ENCODE data around the gene KAZALD1. TPM values are rescaled to one million over a fixed set of nuclear protein-coding genes. Genes with fewer than 3 reads are reported as not detected.
"Not testable (repeated sequence)": the region's sequence is repeated elsewhere in the genome, so short reads cannot be mapped to it uniquely, and the experiment has no call there.

KAZALD1 gene
- total RNA-seq, 4 donors from 2014 or later, result 25.9 to 41.8 (median 39.1) TPM; not detected in 1

GRCh38 chr10:101031128-101031795, 30.5 kb upstream of the KAZALD1 start, which contains the start of the genes PDZD7 and SFXN3:
Gene PDZD7, minus strand, starts transcription at chr10:101031129. Its CDS starts 910 bp downstream, at chr10:101030219.
Gene SFXN3, plus strand, starts transcription at chr10:101031234. Its CDS starts 3,461 bp downstream, at chr10:101034695.
- peak; percentile 86 to 94 for TF ChIP-seq POLR2A (IDR thresholded peaks at IDR 0.05)
- TF ChIP-seq, protein P1, sequence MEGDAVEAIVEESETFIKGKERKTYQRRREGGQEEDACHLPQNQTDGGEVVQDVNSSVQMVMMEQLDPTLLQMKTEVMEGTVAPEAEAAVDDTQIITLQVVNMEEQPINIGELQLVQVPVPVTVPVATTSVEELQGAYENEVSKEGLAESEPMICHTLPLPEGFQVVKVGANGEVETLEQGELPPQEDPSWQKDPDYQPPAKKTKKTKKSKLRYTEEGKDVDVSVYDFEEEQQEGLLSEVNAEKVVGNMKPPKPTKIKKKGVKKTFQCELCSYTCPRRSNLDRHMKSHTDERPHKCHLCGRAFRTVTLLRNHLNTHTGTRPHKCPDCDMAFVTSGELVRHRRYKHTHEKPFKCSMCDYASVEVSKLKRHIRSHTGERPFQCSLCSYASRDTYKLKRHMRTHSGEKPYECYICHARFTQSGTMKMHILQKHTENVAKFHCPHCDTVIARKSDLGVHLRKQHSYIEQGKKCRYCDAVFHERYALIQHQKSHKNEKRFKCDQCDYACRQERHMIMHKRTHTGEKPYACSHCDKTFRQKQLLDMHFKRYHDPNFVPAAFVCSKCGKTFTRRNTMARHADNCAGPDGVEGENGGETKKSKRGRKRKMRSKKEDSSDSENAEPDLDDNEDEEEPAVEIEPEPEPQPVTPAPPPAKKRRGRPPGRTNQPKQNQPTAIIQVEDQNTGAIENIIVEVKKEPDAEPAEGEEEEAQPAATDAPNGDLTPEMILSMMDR (IDR thresholded peaks at IDR 0.05), result no peak
- H3K9me3 ChIP-seq, result no peaks in the 10 kb centered on the region

DNA sequence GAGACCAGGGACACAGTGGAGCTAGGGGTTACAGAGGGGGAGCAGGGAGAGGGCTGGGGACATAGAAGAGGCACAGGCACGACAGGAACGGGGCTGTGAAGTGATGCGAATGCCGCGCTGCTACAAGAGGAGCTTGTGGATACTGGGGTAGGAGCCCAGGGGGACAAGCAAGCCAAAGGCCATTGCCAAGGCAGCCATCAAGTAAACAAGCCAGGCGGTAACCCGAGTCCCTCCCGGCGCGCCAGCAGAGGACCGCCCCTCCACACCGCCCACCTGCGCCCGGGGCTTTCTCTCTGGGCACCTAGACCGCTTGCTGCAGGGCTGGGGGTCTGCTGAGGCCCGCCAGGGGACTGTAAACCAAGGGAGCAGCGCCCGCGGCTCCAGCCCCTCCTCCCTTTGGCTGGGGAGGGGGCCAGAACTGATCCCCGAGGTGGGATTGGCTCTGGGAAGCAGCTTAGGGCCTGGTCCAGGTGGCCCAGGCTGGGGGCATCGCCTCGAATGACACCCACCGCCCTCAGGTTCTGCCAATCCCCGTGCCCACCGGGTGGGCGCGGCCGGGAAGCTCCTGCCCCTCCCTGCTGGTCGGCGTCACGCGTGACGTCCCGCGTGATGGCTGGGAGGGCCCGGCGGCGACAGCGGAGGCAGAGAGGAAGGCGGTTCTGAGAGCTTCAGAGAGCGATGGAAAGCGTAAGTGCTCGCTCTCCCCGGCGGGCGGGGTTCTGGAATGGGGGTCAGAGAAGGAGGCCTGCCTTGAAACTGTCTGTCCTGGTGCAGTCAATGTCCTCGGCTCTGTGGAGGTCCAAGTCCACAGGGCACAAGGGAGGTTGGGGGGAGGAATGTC, 29.8 kb upstream of the KAZALD1 start:
- Histone ChIP-seq H3K36me3 (peaks cover 0 to 25% (median 0%) of the 10 kb centered on the region in 3 donors), H3K4me3 (peak overlapping the region; percentile 67 to 88 (median 77)), H3K9me3 (no peaks in the 10 kb centered on the region), H3K4me1 (peaks cover 0 to 27% (median 7%) of the 10 kb centered on the region in 4 donors), H3K27ac (peak overlapping the region; percentile 92 to 100 (median 98)), H3K27me3 (no peaks in the 10 kb centered on the region)
- peak; percentile 82 to 95 (median 94) for DNase-seq
- TF ChIP-seq POLR2A (IDR thresholded peaks at IDR 0.05), result peak; percentile 66 to 95
- TF ChIP-seq, protein P1 (IDR thresholded peaks at IDR 0.05), result peak in 1 of 6 experiments; percentile 3

More at GRCh38 chr10:101031128-101031795, 30.5 kb upstream of the KAZALD1 start, which contains the start of the genes PDZD7 and SFXN3:
- H3K4me1 ChIP-seq, result peaks cover 0 to 27% (median 7%) of the 10 kb centered on the region in 4 donors
- no peaks in the 10 kb centered on the region for H3K27me3 ChIP-seq
- H3K27ac ChIP-seq, result peak within 1 kb of the TSS; percentile 92 to 100 (median 98)
- peak; percentile 92 to 99 (median 98) for DNase-seq
- peak within 1 kb of the TSS; percentile 67 to 88 (median 77) for H3K4me3 ChIP-seq
- H3K36me3 ChIP-seq, result peaks cover 0 to 17% (median 0%) of the 10 kb centered on the region in 3 donors

DNA sequence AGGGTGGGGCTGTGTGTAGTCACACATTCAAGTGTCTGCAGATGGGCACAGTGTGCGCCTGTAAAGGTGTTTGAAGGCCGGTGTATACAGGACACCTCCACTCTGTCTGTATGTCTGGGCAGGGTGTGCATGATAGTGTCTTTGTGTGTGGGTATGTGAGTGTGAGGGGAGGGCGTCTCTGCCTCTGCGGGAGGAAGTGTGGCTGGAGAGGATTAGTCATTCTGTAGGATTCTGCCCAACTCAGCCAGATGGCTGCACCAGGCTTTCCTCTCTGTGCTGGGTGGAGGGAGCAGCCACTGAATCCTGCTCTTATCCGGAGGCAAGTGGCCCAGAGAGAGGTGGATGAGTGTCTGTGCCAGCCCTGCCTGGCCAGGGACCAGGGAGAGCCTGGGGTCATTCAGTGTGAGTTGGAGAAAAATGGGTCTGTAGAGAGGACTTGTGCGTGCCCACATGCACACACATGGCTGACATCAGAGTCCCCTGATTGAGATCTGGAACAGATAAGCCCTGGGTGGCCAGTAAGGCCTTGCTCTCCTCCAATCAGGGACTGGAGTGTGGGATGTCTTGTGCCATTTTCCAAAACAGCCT, 29.1 kb upstream of the KAZALD1 start:
- H3K27ac ChIP-seq, result peak overlapping the region; percentile 92 to 100 (median 98)
- no peaks in the 10 kb centered on the region for H3K27me3 ChIP-seq
- peak; percentile 65 to 67 for TF ChIP-seq POLR2A (IDR thresholded peaks at IDR 0.05)
- TF ChIP-seq, protein P1 (IDR thresholded peaks at IDR 0.05), result peak in 1 of 6 experiments; percentile 4
- peak overlapping the region; percentile 67 to 88 (median 77) for H3K4me3 ChIP-seq
- H3K4me1 ChIP-seq, result peaks cover 0 to 27% (median 7%) of the 10 kb centered on the region in 4 donors
- DNase-seq, result peak in 1 of 3 donors; percentile 21
- no peaks in the 10 kb centered on the region for H3K9me3 ChIP-seq
- H3K36me3 ChIP-seq, result peaks cover 0 to 32% (median 0%) of the 10 kb centered on the region in 3 donors

GRCh38 chr10:101033276-101033675, 28.5 kb upstream of the KAZALD1 start:
- DNase-seq, result no peak
- peak overlapping the region in 2 of 4 donors; percentile 67 to 88 for H3K4me3 ChIP-seq
- H3K36me3 ChIP-seq, result peaks cover 0 to 37% (median 0%) of the 10 kb centered on the region in 3 donors
- TF ChIP-seq, protein P1 (IDR thresholded peaks at IDR 0.05), result no peak
- no peak for TF ChIP-seq POLR2A (IDR thresholded peaks at IDR 0.05)
- no peaks in the 10 kb centered on the region for H3K9me3 ChIP-seq
- H3K27me3 ChIP-seq, result no peaks in the 10 kb centered on the region
- H3K4me1 ChIP-seq, result peaks cover 0 to 27% (median 7%) of the 10 kb centered on the region in 4 donors
- peak overlapping the region; percentile 92 to 100 (median 98) for H3K27ac ChIP-seq

DNA sequence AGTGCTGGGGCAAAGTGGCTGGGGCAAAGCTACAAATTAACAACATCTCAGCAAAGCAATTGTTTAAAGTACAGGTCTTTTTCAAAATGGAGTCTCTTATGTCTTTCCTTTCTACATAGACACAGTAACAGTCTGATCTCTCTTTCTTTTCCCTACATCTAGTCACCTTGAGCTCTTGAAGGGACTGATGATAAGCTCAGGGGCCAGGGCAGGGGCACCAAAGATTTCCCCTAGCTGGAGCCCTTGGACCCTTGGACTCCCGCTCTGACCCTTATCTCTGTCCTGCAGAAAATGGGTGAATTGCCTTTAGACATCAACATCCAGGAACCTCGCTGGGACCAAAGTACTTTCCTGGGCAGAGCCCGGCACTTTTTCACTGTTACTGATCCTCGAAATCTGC, 27.4 kb upstream of the KAZALD1 start:
- Histone ChIP-seq H3K36me3 (peaks cover 0 to 48% (median 0%) of the 10 kb centered on the region in 3 donors), H3K4me1 (peaks cover 0 to 27% (median 7%) of the 10 kb centered on the region in 4 donors)
- DNase-seq, result peak in 2 of 3 donors; percentile 70 to 73

More for the DNA sequence above, 27.4 kb upstream of the KAZALD1 start:
- Histone ChIP-seq H3K4me3 (peak overlapping the region in 1 of 4 donors; percentile 2), H3K27ac (peak overlapping the region in 2 of 4 donors; percentile 37 to 50)
- not testable (repeated sequence) for H3K9me3 ChIP-seq, H3K27me3 ChIP-seq
- TF ChIP-seq POLR2A (IDR thresholded peaks at IDR 0.05), result peak in 1 of 2 donors; percentile 51
